Heart left ventricle (tissue), 16 donors: ENCODE measurements around the gene WDR33. TPM values are rescaled to one million over a fixed set of nuclear protein-coding genes. Genes with fewer than 3 reads are reported as not detected.
"Not testable (repeated sequence)": the region's sequence is repeated elsewhere in the genome, so short reads cannot be mapped to it uniquely, and the experiment has no call there.

Experiments used
- ATAC-seq, 4 donors: fragments of 200-7000 bp; cut with Tn5 transposase; one replicate each; pipeline ENCODE4 v1.9.1; 2020 to 2022; ENCODE audit warnings: moderate library complexity in 4 of 4, mild to moderate bottlenecking in 3 of 4, moderate number of reproducible peaks in 1 of 4
- DNase-seq, 5 donors: peaks; one replicate each; pipeline ENCODE4 v3.0.0-alpha.2; 2020
- H3K27ac ChIP-seq, 12 donors: fragments of 200-600 bp; sonication (generic) in 4 of 12; one replicate each; pipeline versions ENCODE4 v1.5.0 to v1.8.0; 2016 to 2022; ENCODE audit warnings: mild to moderate bottlenecking in 2 of 12
- H3K27me3 ChIP-seq, 9 donors: fragments of 200-600 bp; sonication (generic) in 2 of 9; one replicate each; pipeline versions ENCODE4 v1.5.1 to v1.8.0; 2016 to 2022; ENCODE audit warnings: mild to moderate bottlenecking in 3 of 9
- H3K36me3 ChIP-seq, 9 donors: fragments of 200-600 bp; sonication (generic) in 2 of 9; one replicate each; pipeline versions ENCODE4 v1.5.0 to v1.8.0; 2018 to 2022; ENCODE audit warnings: mild to moderate bottlenecking in 2 of 9
- H3K4me1 ChIP-seq, 12 donors: fragments of 200-600 bp; sonication (generic) in 4 of 12; one replicate each; pipeline versions ENCODE4 v1.5.0 to v1.8.0; 2016 to 2022; ENCODE audit warnings: mild to moderate bottlenecking in 3 of 12
- H3K4me3 ChIP-seq, 12 donors: fragments of 200-600 bp; sonication (generic) in 4 of 12; one replicate each; pipeline versions ENCODE4 v1.5.0 to v1.8.0; 2017 to 2022; ENCODE audit warnings: mild to moderate bottlenecking in 9 of 12, moderate library complexity in 4 of 12
- H3K9me3 ChIP-seq, 12 donors: fragments of 200-600 bp; sonication (generic) in 4 of 12; one replicate each; pipeline versions ENCODE4 v1.5.0 to v1.8.0; 2016 to 2022; ENCODE audit warnings: mild to moderate bottlenecking in 1 of 12
- CTCF ChIP-seq, 12 donors: fragments of 200-600 bp; sonication (generic) in 4 of 12; IDR thresholded peaks; one replicate each; pipeline versions ENCODE4 v1.5.0 to v1.8.0; 2018 to 2022; ENCODE audit warnings: antibody characterized with exemption in 12 of 12, mild to moderate bottlenecking in 5 of 12
- POLR2A ChIP-seq, 2 donors: fragments of 450-650 bp; IDR thresholded peaks; one replicate each; pipeline ENCODE4 v1.6.1; 2017; ENCODE audit warnings: antibody characterized with exemption in 2 of 2, mild to moderate bottlenecking in 2 of 2, moderate library complexity in 2 of 2
- WGBS, 4 donors: extraction: QIAGEN DNeasy Blood & Tissue Kit in 2 of 4; methylation state at CpG; one replicate each; pipeline versions ENCODE4 v1.1.5 to v1.1.7; 2013 to 2018; 5-methylcytosine and 5-hydroxymethylcytosine counted together
- intact Hi-C, 10 donors: fragments of 100-400 bp; cut with DNase I; formaldehyde crosslinking; loops; one replicate each; pipeline versions ENCODE4 v1.11.1 to v1.14.2; 2022
- polyA plus RNA-seq, 2 donors: library from polyadenylated mRNA; stranded (reverse); fragments of 200-250 nt; gene quantifications; one replicate each; pipeline ENCODE4 v1.2.3, GENCODE V29; 2013
- total RNA-seq, 9 donors: library from RNA; depleted of rRNA in 2 of 9; stranded (reverse); fragments of >200 nt in 2 of 9; fragmentation: NEBNext Ultra II Directional in 3 of 9; extraction: Animal tissue kit (Norgen Biotek cat#: 25700) in 3 of 9; gene quantifications; one replicate each; pipeline versions ENCODE4 v1.1.0 to v1.2.4, GENCODE V29; 2016 to 2023
- donor health status: ischemic (EF 13 %, LVEDD 7.1; RV severe dilation, severe dysfunction).
- donor health status: healthy with polysubstance abuse.
- donor health status: DM: no; HTN: yes; CAD: no.
- donor health status: DM: no; HTN: no; CAD: no.
- donor health status: ischemic (EF 25% LVEDD 6.9; RV normal size, moderate dysfunction).
- donor health status: ischemic (EF 25% LVEDD 5.7; RV mildly dilated, moderate dysfunction).
- donor health status: healthy.
- donor health status: DM: yes; HTN: yes; CAD: no.
- donor health status: ischemic (EF 35%, LVEDD 5.7; RV mildly dilated, moderate dysfunction).
- donor health status: nonischemic (EF 11% LVEDD 7.7; RV severe dilation, severe dysfunction).
- donor health status: DM: yes; HTN: yes; CAD: no.
- donor health status: PGD.
- donor health status: ischemic (EF 29% LVEDD 5.4; RV normal size, mild dysfunction).
- donor health status: nonischemic (EF 23%, LVEDD 6.1; RV moderate dilation, normal function).

The WDR33 gene
- total and polyA plus RNA-seq, 11 donors, result 15.4 to 49.9 (median 41.1) TPM

GRCh38 chr2:127820080-127820668, 9.2 kb upstream of the WDR33 start:
- Histone ChIP-seq H3K27ac (no peak overlapping the region), H3K4me3 (no peak overlapping the region), H3K9me3 (peaks cover 0 to 34% (median 16%) of the 10 kb centered on the region in 12 donors), H3K4me1 (peaks cover 0 to 4% (median 0%) of the 10 kb centered on the region in 12 donors), H3K36me3 (no peaks in the 10 kb centered on the region), H3K27me3 (no peaks in the 10 kb centered on the region)
- DNase-seq, result no peak
- WGBS, 4 donors, result 70 to 81% (median 74%) methylated on average over 6 of the region's 6 CpGs
- intact Hi-C loops, result loop anchor here in 3 of 10 donors (10.0 kb wide), 1 partner anchor 225 kb away; no protein-coding TSS in a partner anchor
- no peak for TF ChIP-seq CTCF (IDR thresholded peaks at IDR 0.05)
- TF ChIP-seq POLR2A (IDR thresholded peaks at IDR 0.05), result no peak
- no peak for ATAC-seq

- Histone ChIP-seq H3K27me3 (no peaks in the 10 kb centered on the region), H3K27ac (no peak overlapping the region), H3K36me3 (no peaks in the 10 kb centered on the region), H3K4me3 (no peak overlapping the region), H3K4me1 (peaks cover 0 to 4% (median 0%) of the 10 kb centered on the region in 12 donors), H3K9me3 (peaks cover 0 to 34% (median 16%) of the 10 kb centered on the region in 12 donors)
- 77 to 84% (median 81%) methylated on average over 8 of the region's 8 CpGs for WGBS, 4 donors
- DNase-seq (no peak), ATAC-seq (no peak)
- TF ChIP-seq CTCF (IDR thresholded peaks at IDR 0.05), result no peak
- TF ChIP-seq POLR2A (IDR thresholded peaks at IDR 0.05), result no peak
- intact Hi-C loops, result no loop called here
These were observed 7.9 kb upstream of the WDR33 start for GRCh38 chr2:127818794-127819425.

GRCh38 chr2:127818241-127818640, 7.3 kb upstream of the WDR33 start:
- H3K27ac ChIP-seq, result no peak overlapping the region
- DNase-seq (no peak), ATAC-seq (no peak)
- H3K27me3 ChIP-seq, result no peaks in the 10 kb centered on the region
- H3K36me3 ChIP-seq, result no peaks in the 10 kb centered on the region
- peaks cover 0 to 4% (median 0%) of the 10 kb centered on the region in 12 donors for H3K4me1 ChIP-seq
- TF ChIP-seq CTCF (IDR thresholded peaks at IDR 0.05) (no peak), POLR2A (IDR thresholded peaks at IDR 0.05) (no peak)
- H3K9me3 ChIP-seq, result peaks cover 0 to 34% (median 16%) of the 10 kb centered on the region in 12 donors
- 74 to 89% (median 80%) methylated on average over 5 of the region's 5 CpGs for WGBS, 4 donors
- no peak overlapping the region for H3K4me3 ChIP-seq
- intact Hi-C loops, result no loop called here

- Histone ChIP-seq H3K9me3 (peaks cover 0 to 11% (median under 1%) of the 10 kb centered on the region in 12 donors), H3K27ac (no peak overlapping the region), H3K4me1 (peaks cover 0 to 14% (median 3%) of the 10 kb centered on the region in 12 donors), H3K36me3 (no peaks in the 10 kb centered on the region), H3K4me3 (no peak overlapping the region), H3K27me3 (no peaks in the 10 kb centered on the region)
- DNase-seq (no peak), ATAC-seq (no peak)
- WGBS, 4 donors, result 93 to 100% (median 96%) methylated on average over 1 of the region's 1 CpG
- TF ChIP-seq POLR2A (IDR thresholded peaks at IDR 0.05) (no peak), CTCF (IDR thresholded peaks at IDR 0.05) (no peak)
- intact Hi-C loops, result loop anchor here in 3 of 10 donors (5.0 kb wide), 1 partner anchor 112 kb away; the partner anchor contains the start of gene SFT2D3 (in 3 of the 3)
These were observed 3.7 kb upstream of the WDR33 start for GRCh38 chr2:127814677-127815076.

DNA sequence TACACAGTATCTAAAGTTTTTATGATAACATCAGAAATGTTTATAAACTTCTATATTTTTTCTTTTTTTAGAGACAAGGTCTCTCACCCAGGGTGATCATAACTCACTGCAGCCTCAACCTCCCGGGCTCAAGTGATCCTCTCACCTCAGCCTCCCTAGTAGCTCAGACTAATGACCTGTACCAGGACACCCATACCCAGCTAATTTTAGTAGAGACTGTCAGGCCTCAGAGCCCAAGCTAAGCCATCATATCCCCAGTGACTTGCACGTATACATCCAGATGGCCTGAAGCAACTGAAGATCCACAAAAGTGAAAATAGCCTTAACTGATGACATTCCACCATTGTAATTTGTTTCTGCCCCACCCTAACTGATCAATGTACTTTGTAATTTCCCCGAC, 1.5 kb upstream of the WDR33 start:
- H3K27ac ChIP-seq, DNase-seq, H3K36me3 ChIP-seq, H3K4me3 ChIP-seq, H3K27me3 ChIP-seq, ATAC-seq, H3K9me3 ChIP-seq: not testable (repeated sequence)
- intact Hi-C loops, result loop anchor here in 3 of 10 donors (5.0 kb wide), 1 partner anchor 110 kb away; the partner anchor contains the start of gene SFT2D3 (in 3 of the 3)
- peaks cover 0 to 33% (median 24%) of the 10 kb centered on the region in 12 donors for H3K4me1 ChIP-seq
- 92 to 95% (median 93%) methylated on average over 3 of the region's 3 CpGs for WGBS, 4 donors
